Gastroesophageal sphincter (tissue), 3 donors: ENCODE data around the gene NDRG3.

Source experiments
- POLR2A ChIP-seq, 2 donors: fragments of 450-650 bp; IDR thresholded peaks; one replicate each; pipeline ENCODE4 v1.6.1; 2017; ENCODE audit warnings: antibody characterized with exemption in 2 of 2, mild to moderate bottlenecking in 2 of 2, moderate library complexity in 1 of 2
- POLR2AphosphoS5 ChIP-seq: sonication (generic); formaldehyde crosslinking; IDR thresholded peaks from one replicate; pipeline ENCODE4 v1.6.1; 2017; ENCODE audit warnings: antibody characterized with exemption
- TF ChIP-seq, protein P1 (sequence below), 4 experiments: fragments of 200-600 bp in 2 of 4; fragments of 450-650 bp in 2 of 4; sonication (generic) in 1 of 4; IDR thresholded peaks; one replicate each; pipeline ENCODE4 v1.5.1; 2017 to 2019; ENCODE audit warnings: antibody characterized with exemption in 4 of 4, mild to moderate bottlenecking in 2 of 4, moderate library complexity in 2 of 4

DNA sequence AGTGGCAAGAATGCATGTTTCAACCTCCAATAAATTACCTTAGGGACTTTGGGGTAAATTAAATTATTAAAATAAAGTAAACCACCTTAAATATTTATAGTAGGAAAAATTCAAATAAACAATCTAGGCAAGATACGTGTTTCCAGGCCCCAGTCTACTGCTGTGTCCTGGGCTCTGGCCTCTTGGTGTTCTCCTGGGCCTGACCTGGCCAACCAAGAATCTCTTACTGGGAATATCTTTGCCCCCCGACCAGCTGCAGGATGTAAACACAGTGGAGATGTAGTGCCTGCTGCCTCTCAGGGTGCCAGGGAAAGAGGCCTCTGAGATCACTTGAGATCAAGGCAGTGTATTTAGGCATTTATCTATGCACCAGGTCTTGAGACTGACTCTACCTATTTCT lies 39.4 kb upstream of the NDRG3 start:
- TF ChIP-seq POLR2A (IDR thresholded peaks at IDR 0.05) (no peak), POLR2AphosphoS5 (no peak)
- TF ChIP-seq, protein P1, sequence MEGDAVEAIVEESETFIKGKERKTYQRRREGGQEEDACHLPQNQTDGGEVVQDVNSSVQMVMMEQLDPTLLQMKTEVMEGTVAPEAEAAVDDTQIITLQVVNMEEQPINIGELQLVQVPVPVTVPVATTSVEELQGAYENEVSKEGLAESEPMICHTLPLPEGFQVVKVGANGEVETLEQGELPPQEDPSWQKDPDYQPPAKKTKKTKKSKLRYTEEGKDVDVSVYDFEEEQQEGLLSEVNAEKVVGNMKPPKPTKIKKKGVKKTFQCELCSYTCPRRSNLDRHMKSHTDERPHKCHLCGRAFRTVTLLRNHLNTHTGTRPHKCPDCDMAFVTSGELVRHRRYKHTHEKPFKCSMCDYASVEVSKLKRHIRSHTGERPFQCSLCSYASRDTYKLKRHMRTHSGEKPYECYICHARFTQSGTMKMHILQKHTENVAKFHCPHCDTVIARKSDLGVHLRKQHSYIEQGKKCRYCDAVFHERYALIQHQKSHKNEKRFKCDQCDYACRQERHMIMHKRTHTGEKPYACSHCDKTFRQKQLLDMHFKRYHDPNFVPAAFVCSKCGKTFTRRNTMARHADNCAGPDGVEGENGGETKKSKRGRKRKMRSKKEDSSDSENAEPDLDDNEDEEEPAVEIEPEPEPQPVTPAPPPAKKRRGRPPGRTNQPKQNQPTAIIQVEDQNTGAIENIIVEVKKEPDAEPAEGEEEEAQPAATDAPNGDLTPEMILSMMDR (IDR thresholded peaks at IDR 0.05): no peak
